BE2C (cell line): Measurements from ENCODE around the gene NREP.

ENCODE experiments used
- DNase-seq: peaks from one replicate; pipeline ENCODE4 v3.0.0-alpha.2; 2020
- H3K27me3 ChIP-seq: fragments of 250-450 bp; sonication (Bioruptor Pico); 2 replicates; pipeline ENCODE4 v1.5.1; 2020; ENCODE audit warnings: mild to moderate bottlenecking
- H3K36me3 ChIP-seq: fragments of 250-450 bp; sonication (Bioruptor Pico); 2 replicates; pipeline ENCODE4 v1.5.1; 2020; ENCODE audit warnings: mild to moderate bottlenecking
- H3K4me1 ChIP-seq: fragments of 250-450 bp; sonication (Bioruptor Pico); 2 replicates; pipeline ENCODE4 v1.5.1; 2020
- H3K4me3 ChIP-seq: 2 replicates; pipeline ENCODE4 v1.5.1; 2011; ENCODE audit warnings: low read depth, low read length
- H3K9me3 ChIP-seq: fragments of 250-450 bp; sonication (Bioruptor Pico); 2 replicates; pipeline ENCODE4 v1.5.1; 2020
- TF ChIP-seq, protein P1 (sequence below): IDR thresholded peaks from 2 replicates; pipeline ENCODE4 v1.5.1; 2012; ENCODE audit warnings: mild to moderate bottlenecking, low read depth, low read length

The NREP gene

DNA sequence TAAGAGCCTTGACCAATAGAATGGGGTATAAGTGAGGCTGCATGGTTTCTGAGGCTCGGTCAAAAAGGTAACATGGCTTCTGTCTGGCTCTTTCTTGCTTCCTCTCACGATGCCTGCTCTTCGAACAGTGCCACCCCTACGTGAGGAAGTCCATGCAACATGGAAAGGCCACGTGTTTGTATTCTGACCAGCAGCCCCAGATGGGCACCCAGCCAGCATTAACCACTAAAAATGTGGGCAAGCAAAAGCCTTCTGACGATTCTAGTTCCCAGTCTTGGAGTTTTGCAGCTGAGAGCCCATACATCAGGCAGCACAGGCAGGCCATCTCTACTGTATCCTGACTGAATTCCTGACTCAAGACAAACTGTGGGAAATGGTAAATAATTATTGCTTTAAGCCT lies 24.2 kb upstream of the NREP start:
- Histone ChIP-seq H3K36me3 (no peaks in the 10 kb centered on the region), H3K9me3 (no peaks in the 10 kb centered on the region), H3K4me1 (peaks cover 17% of the 10 kb centered on the region), H3K4me3 (no peak overlapping the region), H3K27me3 (no peaks in the 10 kb centered on the region)
- TF ChIP-seq, protein P1, sequence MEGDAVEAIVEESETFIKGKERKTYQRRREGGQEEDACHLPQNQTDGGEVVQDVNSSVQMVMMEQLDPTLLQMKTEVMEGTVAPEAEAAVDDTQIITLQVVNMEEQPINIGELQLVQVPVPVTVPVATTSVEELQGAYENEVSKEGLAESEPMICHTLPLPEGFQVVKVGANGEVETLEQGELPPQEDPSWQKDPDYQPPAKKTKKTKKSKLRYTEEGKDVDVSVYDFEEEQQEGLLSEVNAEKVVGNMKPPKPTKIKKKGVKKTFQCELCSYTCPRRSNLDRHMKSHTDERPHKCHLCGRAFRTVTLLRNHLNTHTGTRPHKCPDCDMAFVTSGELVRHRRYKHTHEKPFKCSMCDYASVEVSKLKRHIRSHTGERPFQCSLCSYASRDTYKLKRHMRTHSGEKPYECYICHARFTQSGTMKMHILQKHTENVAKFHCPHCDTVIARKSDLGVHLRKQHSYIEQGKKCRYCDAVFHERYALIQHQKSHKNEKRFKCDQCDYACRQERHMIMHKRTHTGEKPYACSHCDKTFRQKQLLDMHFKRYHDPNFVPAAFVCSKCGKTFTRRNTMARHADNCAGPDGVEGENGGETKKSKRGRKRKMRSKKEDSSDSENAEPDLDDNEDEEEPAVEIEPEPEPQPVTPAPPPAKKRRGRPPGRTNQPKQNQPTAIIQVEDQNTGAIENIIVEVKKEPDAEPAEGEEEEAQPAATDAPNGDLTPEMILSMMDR, result no peak
- peak; percentile 33 for DNase-seq

DNA sequence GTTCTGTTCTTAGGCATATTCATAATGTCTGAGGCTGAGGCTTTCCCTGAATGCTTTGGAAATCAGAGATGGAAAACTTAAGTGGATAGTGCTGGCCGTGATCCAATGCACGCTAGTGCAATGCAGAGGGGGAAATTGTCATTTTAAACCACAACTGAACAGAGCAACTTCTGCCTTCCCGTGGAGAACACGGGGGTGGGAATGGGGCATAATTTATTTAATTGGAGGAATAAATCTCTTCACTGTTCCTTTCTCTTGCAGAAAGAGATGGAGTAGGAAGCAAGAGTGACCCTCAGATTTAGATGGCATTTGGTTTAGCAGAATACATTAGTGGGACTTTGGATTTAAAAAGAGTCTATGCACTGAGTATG lies 22.9 kb upstream of the NREP start:
- H3K4me3 ChIP-seq, result no peak overlapping the region
- no peaks in the 10 kb centered on the region for H3K9me3 ChIP-seq
- H3K36me3 ChIP-seq, result no peaks in the 10 kb centered on the region
- no peaks in the 10 kb centered on the region for H3K27me3 ChIP-seq
- TF ChIP-seq, protein P1, result no peak
- peaks cover 17% of the 10 kb centered on the region for H3K4me1 ChIP-seq
- DNase-seq, result peak; percentile 9

DNA sequence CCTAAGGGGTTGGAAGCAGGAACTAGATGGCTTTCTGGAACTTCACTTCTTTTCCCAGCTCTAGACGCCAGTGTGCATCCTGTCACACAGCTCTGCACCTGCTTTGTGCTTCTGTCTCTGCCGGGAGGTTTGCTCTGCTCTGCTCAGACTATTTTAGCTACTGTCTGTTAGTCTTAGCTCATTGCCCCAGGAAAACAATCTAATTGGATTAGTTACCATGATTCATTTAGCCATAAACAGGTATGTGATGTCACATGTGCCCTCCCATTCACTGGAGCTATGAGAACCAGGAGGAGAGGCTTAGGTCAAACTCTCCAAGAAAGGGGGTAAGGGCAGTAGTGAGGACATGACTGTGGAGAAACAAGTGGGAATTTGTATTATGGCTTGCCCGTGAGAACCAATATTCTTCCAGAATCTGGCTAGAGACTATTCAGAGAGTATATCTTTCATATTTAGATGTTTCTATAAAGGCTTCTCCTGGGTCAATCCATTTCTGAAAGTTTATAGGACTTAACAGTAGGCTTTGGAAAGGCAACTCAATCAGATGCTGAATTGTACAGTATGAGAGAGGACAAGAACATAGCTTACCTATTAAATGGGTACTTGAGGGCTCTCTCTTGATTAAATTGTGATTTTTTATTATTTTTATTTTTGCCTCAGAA lies 22.4 kb upstream of the NREP start:
- TF ChIP-seq, protein P1, result no peak
- H3K4me3 ChIP-seq, result no peak overlapping the region
- DNase-seq, result peak; percentile 65

DNA sequence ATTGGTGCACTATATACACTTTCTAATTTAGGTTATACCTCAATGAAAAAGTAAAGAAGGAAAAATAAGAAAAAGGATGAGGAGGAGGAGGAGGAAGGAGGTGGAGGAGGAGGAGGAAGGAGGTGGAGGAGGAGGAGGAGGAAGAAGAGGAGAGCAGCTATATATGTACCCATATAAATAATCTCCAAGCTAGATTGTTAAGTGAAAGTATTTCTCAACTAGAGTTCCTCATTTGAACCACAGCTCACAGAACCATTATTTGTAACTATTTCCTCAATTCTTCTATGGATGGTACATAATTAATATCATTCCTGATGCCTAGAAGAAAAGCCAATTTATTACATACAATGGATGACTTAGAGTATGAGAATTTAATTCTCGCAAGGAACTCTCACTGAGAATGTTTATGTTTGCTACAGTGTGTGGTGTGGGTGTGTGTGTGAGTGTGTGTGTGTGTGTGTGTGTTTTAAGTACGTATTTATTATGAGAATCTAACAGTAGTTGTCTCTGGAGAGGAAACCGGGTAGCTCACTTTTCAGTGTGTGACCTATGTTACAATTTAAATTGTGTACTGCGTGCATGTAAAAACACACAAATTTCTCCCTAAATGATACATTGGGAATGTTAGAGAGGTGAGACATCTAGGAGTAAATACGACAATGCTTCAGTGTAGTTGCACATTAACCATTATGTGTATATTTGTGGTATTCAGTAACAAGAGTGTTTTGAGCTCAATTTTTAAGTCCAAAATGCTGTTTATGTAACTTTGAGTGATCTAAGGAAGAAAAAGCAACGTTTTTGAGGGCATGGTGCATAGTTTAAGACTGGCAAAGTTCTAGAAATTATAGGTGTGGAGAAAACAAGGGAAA lies 20.2 kb upstream of the NREP start:
- Histone ChIP-seq H3K9me3 (no peaks in the 10 kb centered on the region), H3K4me1 (peaks cover 25% of the 10 kb centered on the region), H3K4me3 (no peak overlapping the region), H3K27me3 (no peaks in the 10 kb centered on the region), H3K36me3 (no peaks in the 10 kb centered on the region)
- TF ChIP-seq, protein P1, result no peak
- DNase-seq, result no peak

More for the DNA sequence above, 22.4 kb upstream of the NREP start:
- Histone ChIP-seq H3K4me1 (peaks cover 19% of the 10 kb centered on the region), H3K27me3 (no peaks in the 10 kb centered on the region), H3K36me3 (no peaks in the 10 kb centered on the region), H3K9me3 (no peaks in the 10 kb centered on the region)

DNA sequence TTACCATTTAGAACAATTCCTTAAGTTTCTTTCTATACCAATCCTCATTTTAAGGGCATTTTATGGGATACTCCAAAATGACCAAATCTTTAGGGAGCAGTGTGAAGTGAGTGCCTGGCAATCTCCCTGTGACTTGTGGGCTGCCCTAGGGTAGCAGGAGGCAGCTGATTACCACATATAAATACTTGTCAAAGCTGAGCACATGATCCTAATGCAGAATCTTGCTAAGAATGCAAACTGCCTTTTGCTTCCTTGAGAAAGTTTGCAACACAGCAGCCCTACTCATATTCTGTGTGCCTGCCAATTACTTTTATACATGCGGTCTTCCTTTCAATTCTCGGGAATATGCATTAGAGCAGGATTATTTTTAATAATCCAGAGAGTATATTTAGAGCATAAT lies 18.2 kb upstream of the NREP start:
- H3K4me1 ChIP-seq, result peaks cover 23% of the 10 kb centered on the region
- TF ChIP-seq, protein P1, result no peak
- H3K36me3 ChIP-seq, result no peaks in the 10 kb centered on the region
- no peak for DNase-seq
- H3K27me3 ChIP-seq, result no peaks in the 10 kb centered on the region
- no peak overlapping the region for H3K4me3 ChIP-seq
- H3K9me3 ChIP-seq, result no peaks in the 10 kb centered on the region

DNA sequence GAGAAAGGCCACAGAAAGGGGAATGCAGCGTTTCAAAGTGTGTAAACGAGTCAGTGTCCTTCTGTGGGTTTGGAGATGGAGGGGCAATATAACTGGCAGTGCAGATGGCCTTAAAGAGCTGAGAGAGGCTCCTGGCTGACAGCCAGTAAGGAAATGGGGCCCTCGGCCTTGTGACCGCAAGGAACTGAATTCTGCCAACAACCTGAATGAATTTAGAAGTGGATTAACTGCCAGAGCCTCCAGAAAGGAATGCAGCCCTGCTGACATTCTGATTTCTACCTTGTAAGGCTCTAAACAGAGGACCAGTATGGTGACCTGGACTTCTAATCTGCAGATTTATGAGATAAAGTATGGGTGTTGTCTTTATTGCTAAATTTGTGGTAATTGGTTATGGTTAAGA lies 17.5 kb upstream of the NREP start:
- no peaks in the 10 kb centered on the region for H3K9me3 ChIP-seq
- no peaks in the 10 kb centered on the region for H3K36me3 ChIP-seq
- no peak overlapping the region for H3K4me3 ChIP-seq
- H3K4me1 ChIP-seq, result peaks cover 22% of the 10 kb centered on the region
- no peaks in the 10 kb centered on the region for H3K27me3 ChIP-seq
- TF ChIP-seq, protein P1, result no peak
- no peak for DNase-seq
